ENCODE results near the gene PDE8B.
A peak's percentile ranks its signal among the peaks of the same experiment; 100 is the strongest.

PDE8B gene

GRCh38 chr5:77232574-77233358 lies 22.3 kb downstream of the PDE8B start:
- DNase-seq: peak; percentile 44

GRCh38 chr5:77235846-77236721 lies 25.6 kb downstream of the PDE8B start:
- no peak for DNase-seq

- DNase-seq: no peak
Observed at GRCh38 chr5:77239126-77239741, 28.8 kb downstream of the PDE8B start.

DNA sequence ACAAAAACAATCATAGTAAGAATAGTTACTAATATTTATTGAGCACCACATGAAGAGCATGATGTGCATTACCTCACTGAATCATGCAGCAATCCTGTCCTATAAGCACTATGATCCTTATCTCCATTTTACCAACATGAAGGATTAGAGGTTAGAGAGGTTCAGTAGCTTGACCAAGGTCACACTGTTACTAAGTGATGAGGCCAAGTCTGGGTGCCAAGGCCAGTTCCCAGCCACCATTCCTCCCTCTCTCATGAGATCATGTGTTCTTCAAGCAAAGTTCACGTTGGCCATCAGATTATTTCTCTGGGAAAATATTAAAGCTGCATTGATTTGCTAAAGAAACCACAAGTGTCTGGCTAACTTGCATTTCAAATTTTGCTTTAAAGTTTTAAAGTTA lies 31.0 kb downstream of the PDE8B start:
- no peak for DNase-seq

GRCh38 chr5:77249475-77249874 lies 39.0 kb downstream of the PDE8B start:
- no peak for DNase-seq

- no peak for DNase-seq
Observed at GRCh38 chr5:77250021-77250420, 39.5 kb downstream of the PDE8B start.

DNA sequence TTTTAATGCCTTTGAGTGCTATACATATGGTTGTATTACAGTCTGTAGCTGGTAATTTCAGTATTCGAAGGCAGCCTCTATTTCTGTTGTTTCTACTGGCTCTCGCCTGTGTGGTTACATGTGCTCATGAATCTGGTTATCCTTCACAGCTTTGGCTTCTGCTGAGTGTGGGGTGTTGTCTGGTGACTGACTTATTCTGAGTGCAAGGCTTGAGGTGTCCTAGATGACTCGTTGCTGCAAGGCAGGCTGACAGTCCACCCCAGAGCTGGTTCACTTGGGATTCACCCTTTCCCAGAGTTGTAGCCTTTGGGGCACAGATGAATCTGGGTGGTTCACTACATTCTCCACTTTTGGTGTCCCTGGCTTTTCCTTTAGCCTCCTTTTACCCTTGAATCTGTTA lies 41.4 kb downstream of the PDE8B start:
- no peak for DNase-seq

- DNase-seq: no peak
Observed at GRCh38 chr5:77255617-77256016, 45.1 kb downstream of the PDE8B start.

- no peak for DNase-seq
Observed at GRCh38 chr5:77256406-77256805, 45.9 kb downstream of the PDE8B start.

DNA sequence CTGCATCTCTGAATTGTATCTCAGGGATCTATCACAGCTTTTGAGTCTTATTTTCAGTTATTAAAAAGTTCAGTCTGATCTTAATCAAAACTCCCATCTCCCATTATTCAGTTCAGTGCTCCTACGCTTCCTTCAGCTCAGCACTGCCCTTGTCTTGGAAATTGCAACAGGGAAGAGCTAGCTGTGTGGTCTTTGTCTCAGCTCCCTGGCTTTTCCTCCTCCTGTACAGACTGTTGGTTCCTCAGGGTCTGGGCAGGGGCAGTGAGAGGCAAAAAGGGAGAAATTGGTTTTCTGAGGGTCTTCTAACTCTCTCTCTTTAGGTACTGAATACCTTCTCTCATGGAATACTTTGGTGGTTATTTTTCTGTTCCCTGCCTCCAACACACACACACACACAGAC lies 48.2 kb downstream of the PDE8B start:
- DNase-seq: no peak

GRCh38 chr5:77259476-77259875 lies 49.0 kb downstream of the PDE8B start:
- DNase-seq: no peak

DNA sequence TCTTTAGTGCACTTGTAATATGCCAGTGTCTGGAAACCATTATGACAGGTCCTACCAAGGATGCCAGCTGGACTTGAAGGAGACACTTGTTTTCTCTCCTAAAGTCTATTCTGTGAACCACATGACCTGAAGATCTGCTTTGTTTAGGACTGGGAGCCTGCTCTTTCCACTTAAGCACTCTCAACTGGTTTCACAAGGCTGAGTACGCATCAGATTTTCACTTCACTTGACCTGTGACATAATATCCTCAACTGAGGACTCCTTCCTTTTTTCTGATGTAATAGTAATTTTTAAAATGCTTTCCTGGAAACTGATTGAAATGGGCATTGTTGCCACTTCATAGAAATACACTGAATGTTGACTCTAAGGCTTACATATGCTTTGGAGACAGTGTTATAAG lies 52.2 kb downstream of the PDE8B start:
- DNase-seq: no peak

DNA sequence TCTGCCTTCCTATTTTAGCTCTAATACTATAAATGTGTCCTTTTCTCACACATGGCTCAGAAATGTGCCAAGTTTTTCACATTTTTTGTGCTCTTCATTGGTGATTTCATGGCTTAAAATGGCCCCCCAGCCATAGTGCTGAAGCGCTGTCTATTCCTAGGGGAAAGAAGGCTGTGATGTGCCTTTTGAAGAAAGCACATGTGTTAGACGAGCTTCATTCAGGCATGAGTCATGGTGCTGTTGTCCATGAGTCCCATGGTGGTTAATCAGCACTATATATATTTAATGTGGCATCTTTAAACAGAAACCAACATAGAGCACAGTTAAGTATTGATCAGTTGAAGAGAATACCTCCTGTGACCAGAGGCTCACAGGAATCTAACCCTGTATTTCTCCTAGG lies 55.8 kb downstream of the PDE8B start:
- DNase-seq: no peak

DNA sequence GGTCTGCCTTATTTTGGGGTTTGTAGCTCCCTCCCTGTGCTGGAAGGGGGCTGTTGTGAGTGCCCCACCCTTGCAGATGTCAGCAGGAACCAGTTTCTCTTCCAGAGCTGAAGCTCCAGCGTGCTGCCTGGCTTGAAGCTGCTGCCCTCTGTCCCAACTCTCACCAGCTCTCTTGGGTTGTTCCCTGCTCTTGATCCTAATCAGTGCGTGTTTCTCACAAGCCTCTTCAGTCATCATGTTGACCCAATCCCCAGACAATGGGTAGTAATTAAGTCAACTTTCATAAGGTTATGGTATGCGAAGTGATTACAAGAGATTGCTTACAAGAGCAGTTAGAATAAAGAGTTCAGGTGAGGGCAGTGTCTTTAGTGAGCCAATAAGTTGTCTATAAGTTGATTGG lies 57.0 kb downstream of the PDE8B start:
- DNase-seq: no peak

DNA sequence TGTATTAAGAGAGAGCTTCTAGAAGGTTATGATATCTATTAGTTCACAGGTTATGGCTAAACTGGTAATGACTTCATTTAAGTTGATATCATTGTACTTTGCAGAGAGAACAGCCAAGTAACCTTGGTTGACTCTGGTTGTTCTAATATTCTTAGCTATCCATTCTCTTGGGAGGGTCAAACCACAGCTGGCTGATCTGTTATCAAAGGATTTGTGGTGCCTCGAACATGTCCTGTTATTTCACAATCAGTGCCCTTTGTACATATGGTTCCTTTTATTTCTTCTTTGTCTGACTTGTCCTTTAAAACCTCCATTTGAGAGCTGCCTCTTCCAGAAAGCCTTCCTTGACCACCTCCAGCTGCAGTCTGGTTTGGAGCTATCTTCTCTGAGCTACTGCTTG lies 61.7 kb downstream of the PDE8B start:
- DNase-seq: no peak

DNA sequence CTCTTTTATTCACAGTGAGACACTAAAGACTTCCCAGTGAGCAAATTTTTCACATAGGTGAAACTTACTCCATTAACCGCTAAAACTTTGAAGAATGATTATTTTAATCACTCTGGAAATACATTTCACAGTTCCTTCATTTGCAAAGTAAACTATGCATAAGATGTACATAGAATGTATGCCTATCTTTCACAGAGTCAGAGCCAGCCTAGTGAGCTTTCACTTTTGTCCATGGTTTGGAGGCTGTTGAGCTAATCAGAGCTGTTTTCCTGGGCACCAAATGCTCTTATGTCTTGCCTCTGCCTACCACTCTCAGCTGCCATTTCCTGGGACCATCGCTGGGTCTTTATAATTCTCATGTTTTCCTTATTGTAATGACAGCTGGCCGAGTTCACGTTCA lies 67.3 kb downstream of the PDE8B start:
- DNase-seq: no peak

GRCh38 chr5:77280036-77280435 lies 69.6 kb downstream of the PDE8B start:
- no peak for DNase-seq

DNA sequence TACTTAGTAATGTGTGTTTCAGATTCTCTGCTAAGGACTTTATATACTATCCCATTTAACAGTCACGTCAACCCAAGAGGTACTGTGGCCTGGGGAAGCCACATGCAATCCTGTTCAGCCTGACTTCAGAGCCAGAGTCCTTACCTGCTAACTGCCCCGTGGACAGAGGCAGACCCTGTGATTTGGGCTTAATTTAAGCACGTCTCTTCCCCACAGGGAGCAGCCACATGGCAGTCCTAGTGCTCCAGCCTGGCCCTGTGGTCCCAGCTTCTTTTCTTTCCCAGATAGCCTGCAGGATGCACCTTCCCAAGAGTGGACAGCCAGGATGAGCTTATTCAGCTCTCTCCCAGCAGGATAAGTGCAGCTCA lies 71.5 kb downstream of the PDE8B start:
- DNase-seq: no peak

- no peak for DNase-seq
Observed at GRCh38 chr5:77282337-77283027, 72.0 kb downstream of the PDE8B start.

- no peak for DNase-seq
Observed at GRCh38 chr5:77285251-77285841, 74.9 kb downstream of the PDE8B start.

DNA sequence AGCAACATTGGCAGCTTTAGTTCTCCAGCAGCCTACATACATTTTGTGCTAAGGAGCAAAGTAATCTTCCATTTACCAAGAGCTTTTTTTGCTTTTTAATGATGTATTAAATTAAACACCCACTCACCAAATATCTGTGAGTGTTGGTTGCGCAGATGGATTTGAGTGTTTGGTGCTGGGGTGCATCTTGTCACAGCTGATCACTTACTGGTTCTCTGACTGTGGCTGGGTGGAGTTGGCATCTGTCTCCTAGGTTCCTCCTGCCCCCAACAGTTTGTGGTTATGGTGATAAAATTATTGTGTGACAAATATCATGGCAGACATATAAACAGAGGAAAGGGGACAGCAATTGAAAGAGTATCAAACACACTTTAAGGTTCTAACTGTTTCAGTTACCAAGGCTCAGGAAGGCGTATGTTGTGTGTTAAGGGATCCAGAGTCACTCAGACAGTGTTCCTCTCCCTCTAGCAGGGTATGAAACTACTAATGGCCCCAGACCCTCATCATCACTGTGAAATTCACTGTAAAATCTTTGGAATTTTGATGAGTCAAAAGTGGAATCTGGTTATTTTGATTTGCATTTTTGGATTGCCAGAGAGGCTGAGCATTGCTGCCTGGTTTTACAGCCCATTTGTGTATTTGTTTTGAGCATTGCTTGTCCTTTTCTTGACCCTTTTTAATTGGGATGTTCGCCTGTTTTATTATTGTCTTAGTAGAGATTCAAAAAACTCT lies 81.7 kb downstream of the PDE8B start:
- no peak for DNase-seq

DNA sequence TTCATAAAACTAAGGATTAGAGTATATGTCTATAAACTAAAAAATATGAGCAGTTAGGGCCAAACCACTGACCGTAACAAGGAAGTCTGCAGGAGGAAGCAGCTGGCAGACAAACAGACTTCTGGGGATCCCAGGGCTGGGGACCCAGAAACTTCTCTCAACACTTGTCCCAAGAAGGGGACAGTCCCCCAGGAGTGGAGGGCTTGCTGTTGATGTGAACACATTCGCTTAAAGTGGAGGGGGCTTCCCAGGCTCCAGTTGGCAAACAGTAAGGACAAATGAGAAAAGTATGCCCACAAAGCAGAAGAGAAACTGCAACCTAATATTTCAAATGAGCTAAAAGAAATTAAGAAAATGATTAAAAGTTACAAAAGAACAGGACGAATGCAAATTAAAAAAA lies 83.7 kb downstream of the PDE8B start:
- DNase-seq: no peak
